Measurements from ENCODE around the gene THRB.

THRB gene

GRCh38 chr3:24199775-24200247, 294.8 kb downstream of the THRB start:
- no peak for DNase-seq

- DNase-seq, result no peak
Observed at GRCh38 chr3:24199300-24199699, 295.4 kb downstream of the THRB start.

GRCh38 chr3:24198728-24199127, 295.9 kb downstream of the THRB start:
- DNase-seq, result no peak

- DNase-seq, result no peak
Observed at GRCh38 chr3:24197809-24198208, 296.8 kb downstream of the THRB start.

- DNase-seq, result no peak
Observed at GRCh38 chr3:24196526-24196925, 298.1 kb downstream of the THRB start.

- no peak for DNase-seq
Observed at GRCh38 chr3:24195504-24196230, 299.0 kb downstream of the THRB start.

- DNase-seq, result no peak
Observed at GRCh38 chr3:24192469-24193056, 302.1 kb downstream of the THRB start.

GRCh38 chr3:24191801-24192403, 302.7 kb downstream of the THRB start:
- no peak for DNase-seq

GRCh38 chr3:24190256-24190655, 304.4 kb downstream of the THRB start:
- DNase-seq, result no peak

GRCh38 chr3:24185738-24186384, 308.8 kb downstream of the THRB start:
- DNase-seq, result no peak

- DNase-seq, result no peak
Observed at GRCh38 chr3:24184528-24185176, 310.0 kb downstream of the THRB start.

GRCh38 chr3:24182756-24183155, 311.9 kb downstream of the THRB start:
- no peak for DNase-seq

- DNase-seq, result no peak
Observed at GRCh38 chr3:24181256-24181655, 313.4 kb downstream of the THRB start.

- DNase-seq, result no peak
Observed at GRCh38 chr3:24180616-24181015, 314.0 kb downstream of the THRB start.

GRCh38 chr3:24177201-24177600, 317.4 kb downstream of the THRB start:
- DNase-seq, result no peak

GRCh38 chr3:24174614-24175013, 320.0 kb downstream of the THRB start:
- DNase-seq, result no peak

- DNase-seq, result no peak
Observed at GRCh38 chr3:24168977-24169376, 325.7 kb downstream of the THRB start.

GRCh38 chr3:24167429-24167828, 327.2 kb downstream of the THRB start:
- no peak for DNase-seq

- DNase-seq, result no peak
Observed at GRCh38 chr3:24166515-24166914, 328.1 kb downstream of the THRB start.

- DNase-seq, result no peak
Observed at GRCh38 chr3:24165603-24165982, 329.1 kb downstream of the THRB start.

- DNase-seq, result no peak
Observed at GRCh38 chr3:24164967-24165602, 329.6 kb downstream of the THRB start.

- no peak for DNase-seq
Observed at GRCh38 chr3:24162929-24163328, 331.7 kb downstream of the THRB start.

- no peak for DNase-seq
Observed at GRCh38 chr3:24161841-24162240, 332.8 kb downstream of the THRB start.
